Peyer's patch (tissue), 4 donors: ENCODE data around the gene ADGRG3.

Experiments
- POLR2A ChIP-seq, 2 donors: fragments of 450-650 bp; IDR thresholded peaks; one replicate each; pipeline ENCODE4 v1.5.1; 2017; ENCODE audit warnings: antibody characterized with exemption in 2 of 2, mild to moderate bottlenecking in 2 of 2, moderate library complexity in 2 of 2
- TF ChIP-seq, protein P1 (sequence below), 6 experiments: fragments of 450-650 bp in 4 of 6; fragments of 200-600 bp in 2 of 6; sonication (generic) in 1 of 6; IDR thresholded peaks; one replicate each; pipeline ENCODE4 v1.5.1; 2017 to 2019; ENCODE audit warnings: antibody characterized with exemption in 6 of 6, mild to moderate bottlenecking in 3 of 6, moderate library complexity in 1 of 6

DNA sequence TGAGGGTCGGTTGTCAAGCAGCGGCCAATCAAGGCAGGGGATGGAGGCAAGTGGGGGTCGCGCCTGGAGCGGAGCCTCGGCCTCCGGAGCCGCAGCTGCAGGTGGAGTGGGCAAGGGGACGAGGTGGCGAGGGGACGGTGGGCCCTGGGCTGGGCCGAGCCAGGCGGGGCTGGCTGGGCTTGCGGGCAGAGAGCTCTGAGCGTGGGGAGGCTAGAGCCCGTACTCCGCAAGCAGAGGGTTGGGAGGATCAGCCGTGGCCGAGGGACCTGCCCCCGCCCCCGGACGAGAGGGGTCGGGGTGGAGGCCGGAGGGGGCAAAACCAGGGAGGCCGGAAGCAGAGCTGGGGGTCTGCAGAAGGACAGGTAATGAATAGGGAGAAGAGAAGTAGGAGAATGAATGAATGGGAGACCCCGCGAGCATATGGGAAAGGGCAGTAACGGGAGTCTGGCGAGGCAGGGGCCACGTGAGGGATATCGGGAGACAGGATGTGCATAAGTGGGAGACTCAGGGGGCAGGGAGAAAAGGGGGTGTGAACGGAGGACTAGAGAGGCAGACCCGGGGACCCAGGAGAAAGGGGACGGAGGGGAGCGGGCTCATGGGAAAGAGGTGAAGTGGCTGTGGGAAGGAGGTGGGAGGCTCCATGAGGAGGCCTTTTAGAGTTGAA lies 67.8 kb downstream of the ADGRG3 start, which contains the start of gene KATNB1:
- no peak for TF ChIP-seq POLR2A (IDR thresholded peaks at IDR 0.05)
- TF ChIP-seq, protein P1, sequence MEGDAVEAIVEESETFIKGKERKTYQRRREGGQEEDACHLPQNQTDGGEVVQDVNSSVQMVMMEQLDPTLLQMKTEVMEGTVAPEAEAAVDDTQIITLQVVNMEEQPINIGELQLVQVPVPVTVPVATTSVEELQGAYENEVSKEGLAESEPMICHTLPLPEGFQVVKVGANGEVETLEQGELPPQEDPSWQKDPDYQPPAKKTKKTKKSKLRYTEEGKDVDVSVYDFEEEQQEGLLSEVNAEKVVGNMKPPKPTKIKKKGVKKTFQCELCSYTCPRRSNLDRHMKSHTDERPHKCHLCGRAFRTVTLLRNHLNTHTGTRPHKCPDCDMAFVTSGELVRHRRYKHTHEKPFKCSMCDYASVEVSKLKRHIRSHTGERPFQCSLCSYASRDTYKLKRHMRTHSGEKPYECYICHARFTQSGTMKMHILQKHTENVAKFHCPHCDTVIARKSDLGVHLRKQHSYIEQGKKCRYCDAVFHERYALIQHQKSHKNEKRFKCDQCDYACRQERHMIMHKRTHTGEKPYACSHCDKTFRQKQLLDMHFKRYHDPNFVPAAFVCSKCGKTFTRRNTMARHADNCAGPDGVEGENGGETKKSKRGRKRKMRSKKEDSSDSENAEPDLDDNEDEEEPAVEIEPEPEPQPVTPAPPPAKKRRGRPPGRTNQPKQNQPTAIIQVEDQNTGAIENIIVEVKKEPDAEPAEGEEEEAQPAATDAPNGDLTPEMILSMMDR (IDR thresholded peaks at IDR 0.05), result no peak
